IMR-90 (cell line): ENCODE data around the gene TAF1A. TPM values are rescaled to one million over a fixed set of nuclear protein-coding genes. Genes with fewer than 3 reads are reported as not detected.

Experiments used
- ATAC-seq: fragments of 200-7000 bp; cut with Tn5 transposase; 2 replicates; pipeline ENCODE4 v1.9.1; 2020; ENCODE audit warnings: low read depth, mild to moderate bottlenecking, moderate library complexity
- BruUV-seq: library from RNA; stranded (reverse); fragments of 400-500 nt; replicated peaks from 2 replicates; lab custom pipeline; 2021; lab: Mats Ljungman, UMichigan
- CTCF ChIA-PET: fragments of 300-600 bp; formaldehyde crosslinking; extraction: SDS; loops from one replicate; lab custom pipeline; 2021; ENCODE audit warnings: antibody characterized with exemption; lab: Yijun Ruan, JAX
- POLR2A ChIA-PET: fragments of 300-600 bp; sonication (Branson Sonifier 250); formaldehyde crosslinking; loops from one replicate; lab custom pipeline; 2022; ENCODE audit warnings: antibody characterized with exemption; ENCODE audit not compliant: unreplicated experiment; lab: Charles Lee
- DNase-seq: peaks from one replicate; pipeline ENCODE4 v3.0.0; 2013
- H2AFZ ChIP-seq: replicated peaks from 2 replicates; pipeline ENCODE3; 2013; ENCODE audit warnings: low read length, mild to moderate bottlenecking; ENCODE audit not compliant: poor library complexity
- H2AK5ac ChIP-seq: 2 replicates; pipeline ENCODE4 v1.6.1; 2013; ENCODE audit warnings: low read depth, low read length, inconsistent platforms
- H2AK9ac ChIP-seq: replicated peaks from 2 replicates; pipeline ENCODE3; 2013; ENCODE audit warnings: mild to moderate bottlenecking, low read depth, low read length, moderate library complexity; ENCODE audit not compliant: poor library complexity
- H2BK120ac ChIP-seq: 2 replicates; pipeline ENCODE4 v1.6.1; 2013; ENCODE audit warnings: low read depth, low read length, inconsistent platforms
- H2BK15ac ChIP-seq: 3 replicates; pipeline ENCODE4 v1.6.1; 2013; ENCODE audit warnings: low read depth, low read length, inconsistent platforms
- H2BK20ac ChIP-seq: 2 replicates; pipeline ENCODE4 v1.6.1; 2013; ENCODE audit warnings: low read depth, mild to moderate bottlenecking, inconsistent platforms, low read length, moderate library complexity
- H2BK5ac ChIP-seq: 2 replicates; pipeline ENCODE4 v1.6.1; 2013; ENCODE audit warnings: mild to moderate bottlenecking, low read depth, low read length, inconsistent platforms; ENCODE audit not compliant: poor library complexity, severe bottlenecking
- H3K14ac ChIP-seq: replicated peaks from 2 replicates; pipeline ENCODE4 v1.6.1; 2013; ENCODE audit warnings: low read depth, low read length, inconsistent platforms
- H3K18ac ChIP-seq: 2 replicates; pipeline ENCODE4 v1.6.1; 2013; ENCODE audit warnings: low read depth, low read length, control low read depth
- H3K23ac ChIP-seq: 2 replicates; pipeline ENCODE4 v1.6.1; 2013; ENCODE audit warnings: low read depth, low read length, inconsistent platforms
- H3K27ac ChIP-seq: 2 replicates; pipeline ENCODE4 v1.5.1; 2013; ENCODE audit warnings: mild to moderate bottlenecking, control low read depth, low read length; ENCODE audit not compliant: insufficient read depth
- H3K27me3 ChIP-seq: 2 replicates; pipeline ENCODE4 v1.6.1; 2013; ENCODE audit warnings: low read length; ENCODE audit not compliant: control insufficient read depth, insufficient read depth
- H3K36me3 ChIP-seq: 2 replicates; pipeline ENCODE4 v1.6.1; 2013; ENCODE audit warnings: low read length, mixed read lengths; ENCODE audit not compliant: control insufficient read depth, insufficient read depth
- H3K4ac ChIP-seq: 2 replicates; pipeline ENCODE4 v1.6.1; 2013; ENCODE audit warnings: low read depth, low read length, inconsistent platforms
- H3K4me1 ChIP-seq: 2 replicates; pipeline ENCODE4 v1.6.1; 2013; ENCODE audit warnings: low read length, mixed read lengths; ENCODE audit not compliant: control insufficient read depth, insufficient read depth
- H3K4me2 ChIP-seq: 2 replicates; pipeline ENCODE4 v1.6.1; 2013; ENCODE audit warnings: low read depth, mild to moderate bottlenecking, control low read depth, low read length, moderate library complexity
- H3K4me3 ChIP-seq: 2 replicates; pipeline ENCODE4 v1.5.1; 2013; ENCODE audit warnings: low read depth, mild to moderate bottlenecking, control low read depth, low read length, moderate library complexity; ENCODE audit not compliant: insufficient read depth
- H3K56ac ChIP-seq: 2 replicates; pipeline ENCODE4 v1.6.1; 2013; ENCODE audit warnings: low read length, inconsistent platforms; ENCODE audit not compliant: insufficient read depth; ENCODE audit errors: extremely low read depth
- H3K79me1 ChIP-seq, 2 experiments: 2 replicates each; pipeline ENCODE4 v1.6.1; 2013; ENCODE audit warnings: low read length in 2 of 2, inconsistent platforms in 1 of 2, low read depth in 1 of 2
- H3K9ac ChIP-seq: 2 replicates; pipeline ENCODE4 v1.6.1; 2013; ENCODE audit warnings: low read depth, low read length, control low read depth
- H3K9me1 ChIP-seq: 2 replicates; pipeline ENCODE4 v1.6.1; 2013; ENCODE audit warnings: low read length, inconsistent platforms; ENCODE audit not compliant: insufficient read depth
- H3K9me3 ChIP-seq: 2 replicates; pipeline ENCODE4 v1.6.1; 2013; ENCODE audit warnings: low read length; ENCODE audit not compliant: control insufficient read depth, insufficient read depth
- H4K20me1 ChIP-seq: 2 replicates; pipeline ENCODE4 v1.6.1; 2013; ENCODE audit warnings: low read length, inconsistent platforms; ENCODE audit not compliant: insufficient read depth
- H4K5ac ChIP-seq: 2 replicates; pipeline ENCODE4 v1.6.1; 2013; ENCODE audit warnings: mild to moderate bottlenecking, low read depth, low read length, control low read depth
- H4K8ac ChIP-seq, 2 experiments: 2 replicates each; pipeline ENCODE4 v1.6.1; 2013; ENCODE audit warnings: low read depth in 2 of 2, low read length in 2 of 2, control low read depth in 1 of 2, inconsistent platforms in 1 of 2
- H4K91ac ChIP-seq: 2 replicates; pipeline ENCODE4 v1.6.1; 2013; ENCODE audit warnings: low read depth, low read length, inconsistent platforms; ENCODE audit not compliant: insufficient read depth
- FOS ChIP-seq: fragments of 150-350 bp; IDR thresholded peaks from 2 replicates; pipeline ENCODE4 v1.6.1; 2016; ENCODE audit warnings: low read depth, low read length
- MAZ ChIP-seq: IDR thresholded peaks from 2 replicates; pipeline ENCODE4 v1.6.1; 2012; ENCODE audit warnings: low read depth, mild to moderate bottlenecking, low read length, improper control_type of control experiment, moderate library complexity, borderline replicate concordance
- MXI1 ChIP-seq: IDR thresholded peaks from 2 replicates; pipeline ENCODE4 v1.6.1; 2012; ENCODE audit warnings: low read depth, mild to moderate bottlenecking, low read length, moderate library complexity, borderline replicate concordance
- NFE2L2 ChIP-seq: fragments of 150-350 bp; IDR thresholded peaks from 2 replicates; pipeline ENCODE4 v1.6.1; 2016; ENCODE audit warnings: low read depth, mild to moderate bottlenecking, low read length
- WGBS, 2 experiments: methylation state at CpG; one replicate each; pipeline versions ENCODE4 v1.1.5 to v1.1.7; 2013; ENCODE audit warnings: missing lambda C conversion rate in 2 of 2; ENCODE audit not compliant: insufficient read length in 1 of 2; ENCODE audit errors: extremely low coverage in 2 of 2; 5-methylcytosine and 5-hydroxymethylcytosine counted together
- dilution Hi-C: fragments of 300-500 bp; cut with HindIII; formaldehyde crosslinking; loops from one replicate; pipeline ENCODE4 v1.14.3; 2018; ENCODE audit warnings: low sequenced_read_pairs; ENCODE audit not compliant: unreplicated experiment
- in situ Hi-C: fragments of 300-500 bp; cut with MboI; formaldehyde crosslinking; loops from 3 replicates; pipeline ENCODE4 v1.14.3; 2019; ENCODE audit warnings: low sequenced_read_pairs, inconsistent platforms, mixed read lengths
- intact Hi-C: fragments of 100-400 bp; cut with micrococcal nuclease; formaldehyde crosslinking; loops from 2 replicates; pipeline ENCODE4 v1.10.0; 2022
- polyA plus RNA-seq, 3 experiments: library from polyadenylated mRNA; depleted of rRNA; stranded (reverse); fragments of >200 nt; gene quantifications; 2 replicates each; pipeline ENCODE4 v1.2.3, GENCODE V29; 2012; ENCODE audit warnings: low replicate concordance in 1 of 3
- total RNA-seq: library from RNA; depleted of rRNA; stranded (reverse); fragments of >200 nt; gene quantifications from 2 replicates; pipeline ENCODE4 v1.2.3, GENCODE V29; 2012
- TF ChIP-seq, protein P1 (sequence below): fragments of 150-350 bp; IDR thresholded peaks from 2 replicates; pipeline ENCODE4 v1.6.1; 2017; ENCODE audit warnings: mild to moderate bottlenecking, antibody characterized with exemption, low read length, low read depth

The TAF1A gene
- total and polyA plus RNA-seq, 2 of the 4 experiments (the other 2 are of a cell fraction): 3.8 to 5.4 TPM

DNA sequence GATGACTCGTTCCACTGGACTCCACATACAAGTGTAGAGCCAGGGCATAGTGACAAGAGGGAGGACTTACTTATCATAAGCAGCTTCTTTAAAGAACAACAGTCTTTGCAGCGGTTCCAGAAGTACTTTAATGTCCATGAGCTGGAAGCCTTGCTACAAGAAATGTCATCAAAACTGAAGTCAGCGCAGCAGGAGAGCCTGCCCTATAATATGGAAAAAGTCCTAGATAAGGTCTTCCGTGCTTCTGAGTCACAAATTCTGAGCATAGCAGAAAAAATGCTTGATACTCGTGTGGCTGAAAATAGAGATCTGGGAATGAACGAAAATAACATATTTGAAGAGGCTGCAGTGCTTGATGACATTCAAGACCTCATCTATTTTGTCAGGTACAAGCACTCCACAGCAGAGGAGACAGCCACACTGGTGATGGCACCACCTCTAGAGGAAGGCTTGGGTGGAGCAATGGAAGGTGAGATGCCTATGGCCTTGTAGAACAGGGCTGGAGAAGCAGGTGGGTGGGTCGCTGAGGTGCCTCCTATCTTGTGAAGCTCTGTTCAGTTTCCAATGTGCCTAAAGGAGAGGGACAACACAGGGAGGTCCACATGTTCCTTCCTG is 40.3 kb upstream of the TAF1A start (continued):
- no peak for TF ChIP-seq MAZ

DNA sequence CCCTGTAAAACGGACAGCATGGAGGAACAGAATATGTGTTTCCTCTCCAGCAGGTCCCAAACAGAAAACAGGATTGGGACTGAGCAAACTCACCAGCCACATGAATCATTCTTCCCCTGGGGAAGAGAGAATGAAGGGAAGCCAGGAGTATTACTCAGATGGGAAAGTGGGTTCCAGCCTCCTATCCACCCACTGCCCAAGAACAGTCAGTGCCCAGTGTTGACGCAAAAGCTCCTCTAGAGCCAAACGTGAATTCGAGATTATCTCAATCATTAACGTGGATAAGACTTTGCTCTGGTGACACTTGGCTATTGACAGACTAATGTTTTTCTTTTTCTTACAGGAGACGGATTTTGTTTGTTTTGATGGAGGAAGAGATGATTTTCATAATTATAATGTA is 37.5 kb upstream of the TAF1A start:
- ATAC-seq (no peak), DNase-seq (peak; percentile 61)
- H3K4me3 ChIP-seq: no peak overlapping the region
- H3K9me3 ChIP-seq: no peaks in the 10 kb centered on the region
- H3K14ac ChIP-seq: no peak overlapping the region
- no peak overlapping the region for H2AFZ ChIP-seq
- no peak overlapping the region for H3K4me2 ChIP-seq
- CTCF ChIA-PET: interaction anchor here (1.5 kb wide), 1 partner anchor 162 kb away, joined by 4 read pairs; no protein-coding TSS in a partner anchor
- in situ Hi-C loops: loop anchor here (25.0 kb wide), 2 partner anchors 890 to 1165 kb away; partner anchors contain the start of gene DUSP10
- H2BK5ac ChIP-seq: no peak overlapping the region
- H2BK120ac ChIP-seq: no peak overlapping the region
- TF ChIP-seq MXI1 (no peak), FOS (0 out of 2 replicates have a peak, but pooled peaks have one; percentile 3), NFE2L2 (no peak)
- TF ChIP-seq, protein P1, sequence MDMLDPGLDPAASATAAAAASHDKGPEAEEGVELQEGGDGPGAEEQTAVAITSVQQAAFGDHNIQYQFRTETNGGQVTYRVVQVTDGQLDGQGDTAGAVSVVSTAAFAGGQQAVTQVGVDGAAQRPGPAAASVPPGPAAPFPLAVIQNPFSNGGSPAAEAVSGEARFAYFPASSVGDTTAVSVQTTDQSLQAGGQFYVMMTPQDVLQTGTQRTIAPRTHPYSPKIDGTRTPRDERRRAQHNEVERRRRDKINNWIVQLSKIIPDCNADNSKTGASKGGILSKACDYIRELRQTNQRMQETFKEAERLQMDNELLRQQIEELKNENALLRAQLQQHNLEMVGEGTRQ: no peak
- POLR2A ChIA-PET: no interaction called here
- no peaks in the 10 kb centered on the region for H3K27me3 ChIP-seq
- H3K36me3 ChIP-seq: peaks cover 33% of the 10 kb centered on the region
- no CpG with 5 or more reads among the region's 6 CpGs for WGBS, 2 experiments
- peaks cover 0 to 6% of the 10 kb centered on the region in 2 experiments; a peak in 1 of 4 replicates for H3K79me1 ChIP-seq
- H3K56ac ChIP-seq: no peak overlapping the region
- no peak overlapping the region for H3K27ac ChIP-seq
- no peak overlapping the region for H4K5ac ChIP-seq
- H2BK15ac ChIP-seq: no peak overlapping the region
- H2AK9ac ChIP-seq: no peak overlapping the region
- BruUV-seq: no TSS peak
- no peaks in the 10 kb centered on the region for H4K20me1 ChIP-seq
- H3K9me1 ChIP-seq: peaks cover 4% of the 10 kb centered on the region
- H3K4ac ChIP-seq: no peak overlapping the region
- H3K4me1 ChIP-seq: peaks cover 7% of the 10 kb centered on the region; the same call in 1 of the 2 replicates
- intact Hi-C loops: no loop called here
- no peak overlapping the region for H2AK5ac ChIP-seq
- dilution Hi-C loops: no loop called here
- H2BK20ac ChIP-seq: no peak overlapping the region
- no peak overlapping the region for H3K9ac ChIP-seq
- H3K18ac ChIP-seq: no peak overlapping the region
- no peak overlapping the region for H4K8ac ChIP-seq
- H4K91ac ChIP-seq: no peak overlapping the region
- no peak overlapping the region for H3K23ac ChIP-seq
